Calu3 (cell line): ENCODE results near the gene UBN1. TPM values are rescaled to one million over a fixed set of nuclear protein-coding genes. Genes with fewer than 3 reads are reported as not detected.

Experiments
- BruUV-seq: library from RNA; stranded (reverse); fragments of 400-500 nt; replicated peaks from 2 replicates; lab custom pipeline; 2021; lab: Mats Ljungman, UMichigan
- CTCF ChIA-PET: fragments of 300-600 bp; sonication (Branson Sonifier 250); formaldehyde crosslinking; loops from one replicate; lab custom pipeline; 2022; ENCODE audit warnings: antibody characterized with exemption; lab: Charles Lee
- DNase-seq: peaks from one replicate; pipeline ENCODE4 v3.0.0; 2022
- H3K27ac Mint-ChIP-seq: one replicate; pipeline ENCODE4 v1.8.0; 2022; ENCODE audit warnings: mixed read lengths; ENCODE audit not compliant: unreplicated experiment
- H3K27me3 Mint-ChIP-seq: one replicate; pipeline ENCODE4 v1.8.0; 2022; ENCODE audit warnings: mixed read lengths; ENCODE audit not compliant: unreplicated experiment
- H3K36me3 Mint-ChIP-seq: one replicate; pipeline ENCODE4 v1.8.0; 2022; ENCODE audit warnings: mild to moderate bottlenecking, moderate library complexity, mixed read lengths; ENCODE audit not compliant: insufficient read depth, unreplicated experiment
- H3K4me1 Mint-ChIP-seq: one replicate; pipeline ENCODE4 v1.8.0; 2022; ENCODE audit warnings: mild to moderate bottlenecking, low read depth, mixed read lengths; ENCODE audit not compliant: unreplicated experiment
- H3K4me3 Mint-ChIP-seq: one replicate; pipeline ENCODE4 v1.8.0; 2022; ENCODE audit warnings: mild to moderate bottlenecking, low read depth, moderate library complexity, mixed read lengths; ENCODE audit not compliant: unreplicated experiment
- H3K9me3 Mint-ChIP-seq: one replicate; pipeline ENCODE4 v1.8.0; 2022; ENCODE audit warnings: low read depth, mixed read lengths; ENCODE audit not compliant: unreplicated experiment
- intact Hi-C: fragments of 100-400 bp; cut with micrococcal nuclease; formaldehyde crosslinking; loops from one replicate; pipeline ENCODE4 v1.10.0; 2022; ENCODE audit not compliant: unreplicated experiment
- total RNA-seq: library from RNA; stranded (reverse); gene quantifications from 2 replicates; pipeline ENCODE4 v1.2.3, GENCODE V29; 2022
- TF ChIP-seq, protein P1 (sequence below): fragments of 200-600 bp; IDR thresholded peaks from one replicate; pipeline ENCODE4 v1.8.0; 2022; ENCODE audit warnings: antibody characterized with exemption; ENCODE audit not compliant: unreplicated experiment

The UBN1 gene
- total RNA-seq, 1 experiment from 2014 or later = 50.5 TPM

DNA sequence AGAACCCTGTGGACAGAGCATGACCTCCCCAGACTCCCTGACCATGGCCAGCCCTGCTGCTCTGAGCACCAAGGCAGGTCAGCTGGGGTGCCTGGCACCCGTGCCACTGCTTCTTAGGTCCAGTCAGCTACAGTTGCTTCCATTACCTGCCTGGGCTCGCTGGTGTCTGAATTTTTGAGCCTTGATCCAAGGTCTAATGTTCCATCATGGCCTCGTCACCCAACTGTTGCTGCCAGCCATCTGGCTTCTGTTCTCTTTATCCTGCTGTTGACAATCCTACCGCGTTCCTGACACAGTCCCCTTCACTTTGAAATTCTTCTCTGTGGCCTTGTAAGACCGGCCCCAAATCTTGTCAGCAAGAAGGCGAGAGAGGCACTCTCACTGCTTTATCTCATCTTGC, 16.9 kb upstream of the UBN1 start:
- H3K9me3 Mint-ChIP-seq = no peaks in the 10 kb centered on the region
- H3K4me3 Mint-ChIP-seq = no peak overlapping the region
- H3K36me3 Mint-ChIP-seq = peaks cover 45% of the 10 kb centered on the region
- no peak for DNase-seq
- CTCF ChIA-PET = no interaction called here
- BruUV-seq = no TSS peak
- TF ChIP-seq, protein P1, sequence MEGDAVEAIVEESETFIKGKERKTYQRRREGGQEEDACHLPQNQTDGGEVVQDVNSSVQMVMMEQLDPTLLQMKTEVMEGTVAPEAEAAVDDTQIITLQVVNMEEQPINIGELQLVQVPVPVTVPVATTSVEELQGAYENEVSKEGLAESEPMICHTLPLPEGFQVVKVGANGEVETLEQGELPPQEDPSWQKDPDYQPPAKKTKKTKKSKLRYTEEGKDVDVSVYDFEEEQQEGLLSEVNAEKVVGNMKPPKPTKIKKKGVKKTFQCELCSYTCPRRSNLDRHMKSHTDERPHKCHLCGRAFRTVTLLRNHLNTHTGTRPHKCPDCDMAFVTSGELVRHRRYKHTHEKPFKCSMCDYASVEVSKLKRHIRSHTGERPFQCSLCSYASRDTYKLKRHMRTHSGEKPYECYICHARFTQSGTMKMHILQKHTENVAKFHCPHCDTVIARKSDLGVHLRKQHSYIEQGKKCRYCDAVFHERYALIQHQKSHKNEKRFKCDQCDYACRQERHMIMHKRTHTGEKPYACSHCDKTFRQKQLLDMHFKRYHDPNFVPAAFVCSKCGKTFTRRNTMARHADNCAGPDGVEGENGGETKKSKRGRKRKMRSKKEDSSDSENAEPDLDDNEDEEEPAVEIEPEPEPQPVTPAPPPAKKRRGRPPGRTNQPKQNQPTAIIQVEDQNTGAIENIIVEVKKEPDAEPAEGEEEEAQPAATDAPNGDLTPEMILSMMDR = no peak
- H3K27me3 Mint-ChIP-seq = no peaks in the 10 kb centered on the region
- H3K27ac Mint-ChIP-seq = no peak overlapping the region
- no peaks in the 10 kb centered on the region for H3K4me1 Mint-ChIP-seq
- intact Hi-C loops = no loop called here

DNA sequence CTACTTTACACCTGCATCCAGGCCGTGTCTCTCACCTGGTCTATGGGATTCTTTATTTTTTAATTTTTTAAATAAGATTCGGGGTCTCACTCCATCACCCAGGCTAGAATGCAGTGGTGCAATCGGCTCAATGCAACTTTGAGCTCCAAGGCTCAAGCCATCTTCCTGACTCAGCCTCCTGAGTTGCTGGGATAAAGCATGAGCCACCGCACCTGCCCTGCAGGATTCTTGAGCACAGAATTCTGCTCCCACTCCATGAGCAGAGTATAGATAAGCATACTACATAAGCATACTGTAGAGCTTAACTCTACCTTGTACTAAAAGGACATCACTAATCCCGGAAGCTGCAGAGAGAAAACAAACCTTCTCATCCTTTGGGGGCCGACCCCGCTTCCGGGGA, 15.7 kb upstream of the UBN1 start:
- H3K4me3 Mint-ChIP-seq = no peak overlapping the region
- no peak overlapping the region for H3K27ac Mint-ChIP-seq
- H3K36me3 Mint-ChIP-seq = peaks cover 45% of the 10 kb centered on the region
- no peak for DNase-seq
- TF ChIP-seq, protein P1 = no peak
- no TSS peak for BruUV-seq
- CTCF ChIA-PET = no interaction called here
- no peaks in the 10 kb centered on the region for H3K27me3 Mint-ChIP-seq
- no peaks in the 10 kb centered on the region for H3K4me1 Mint-ChIP-seq
- intact Hi-C loops = no loop called here
- H3K9me3 Mint-ChIP-seq = no peaks in the 10 kb centered on the region

GRCh38 chr16:4832698-4833343, 14.5 kb upstream of the UBN1 start:
- intact Hi-C loops = no loop called here
- Mint-ChIP-seq H3K4me3 (no peak overlapping the region), H3K36me3 (peaks cover 45% of the 10 kb centered on the region), H3K9me3 (no peaks in the 10 kb centered on the region), H3K4me1 (no peaks in the 10 kb centered on the region), H3K27me3 (no peaks in the 10 kb centered on the region), H3K27ac (no peak overlapping the region)
- DNase-seq = no peak
- TF ChIP-seq, protein P1 = no peak
- BruUV-seq = no TSS peak
- CTCF ChIA-PET = interaction anchor here (0.6 kb wide), 1 partner anchor 26 kb away, joined by 8 read pairs; no protein-coding TSS in a partner anchor

DNA sequence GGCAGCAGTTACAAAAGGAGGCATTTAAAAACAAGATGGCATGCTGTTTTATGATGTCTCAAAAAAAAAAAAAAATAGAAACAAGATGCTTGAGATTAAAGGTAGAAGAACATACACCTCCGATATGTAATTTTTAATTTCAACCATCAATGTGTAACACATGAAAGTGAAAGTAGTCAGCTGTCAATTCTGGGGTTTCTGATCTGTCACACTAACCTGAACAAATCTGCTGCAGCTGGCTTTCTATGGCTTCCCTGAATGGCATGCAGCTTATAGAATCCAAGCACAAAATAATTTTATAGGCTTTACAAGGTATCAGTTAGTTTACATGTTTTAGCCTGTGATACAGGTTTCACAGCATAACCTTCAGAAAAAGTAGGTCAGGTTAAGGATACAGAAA, 13.7 kb upstream of the UBN1 start:
- H3K36me3 Mint-ChIP-seq = peaks cover 48% of the 10 kb centered on the region
- H3K4me1 Mint-ChIP-seq = no peaks in the 10 kb centered on the region
- no peak for DNase-seq
- H3K9me3 Mint-ChIP-seq = no peaks in the 10 kb centered on the region
- H3K27ac Mint-ChIP-seq = no peak overlapping the region
- H3K27me3 Mint-ChIP-seq = no peaks in the 10 kb centered on the region
- intact Hi-C loops = no loop called here
- TF ChIP-seq, protein P1 = no peak
- no TSS peak for BruUV-seq
- no peak overlapping the region for H3K4me3 Mint-ChIP-seq
- CTCF ChIA-PET = no interaction called here
